Measurements from ENCODE around the gene KDM6A. TPM values are rescaled to one million over a fixed set of nuclear protein-coding genes. Genes with fewer than 3 reads are reported as not detected.

KDM6A gene
- polyA plus RNA-seq, 1 experiment: 9.9 TPM

- Histone ChIP-seq H3K27me3 (ENCODE audit: control insufficient read depth, insufficient read depth, low read length) (no peaks in the 10 kb centered on the region), H3K4me3 (ENCODE audit: low read depth, low read length) (no peak overlapping the region), H3K9me3 (ENCODE audit: control insufficient read depth, insufficient read depth, low read length) (no peaks in the 10 kb centered on the region), H3K27ac (ENCODE audit: low read depth, low read length) (no peak overlapping the region)
- no peak for TF ChIP-seq CTCF (IDR thresholded peaks at IDR 0.05; ENCODE audit: low read depth, low read length)
- DNase-seq (ENCODE audit: low read depth, low spot score): no peak
- ChIA-PET POLR2A (no interaction called here), CTCF (no interaction called here)
Observed at GRCh38 chrX:44958480-44958879, 85.5 kb downstream of the KDM6A start.

- POLR2A ChIA-PET: no interaction called here
- H3K27ac ChIP-seq (ENCODE audit: low read depth, low read length): no peak overlapping the region
- no peak for DNase-seq (ENCODE audit: low read depth, low spot score)
- H3K9me3 ChIP-seq (ENCODE audit: control insufficient read depth, insufficient read depth, low read length): no peaks in the 10 kb centered on the region
- no peak overlapping the region for H3K4me3 ChIP-seq (ENCODE audit: low read depth, low read length)
- no peaks in the 10 kb centered on the region for H3K27me3 ChIP-seq (ENCODE audit: control insufficient read depth, insufficient read depth, low read length)
- CTCF ChIA-PET: no interaction called here
- no peak for TF ChIP-seq CTCF (IDR thresholded peaks at IDR 0.05; ENCODE audit: low read depth, low read length)
Observed at GRCh38 chrX:44961817-44962607, 89.0 kb downstream of the KDM6A start.

GRCh38 chrX:44962944-44963343 is 90.0 kb downstream of the KDM6A start:
- ChIA-PET CTCF (no interaction called here), POLR2A (no interaction called here)
- no peaks in the 10 kb centered on the region for H3K9me3 ChIP-seq (ENCODE audit: control insufficient read depth, insufficient read depth, low read length)
- DNase-seq (ENCODE audit: low read depth, low spot score): no peak
- TF ChIP-seq CTCF (IDR thresholded peaks at IDR 0.05; ENCODE audit: low read depth, low read length): no peak
- no peaks in the 10 kb centered on the region for H3K27me3 ChIP-seq (ENCODE audit: control insufficient read depth, insufficient read depth, low read length)
- H3K4me3 ChIP-seq (ENCODE audit: low read depth, low read length): no peak overlapping the region
- H3K27ac ChIP-seq (ENCODE audit: low read depth, low read length): no peak overlapping the region

GRCh38 chrX:44967221-44967620 is 94.2 kb downstream of the KDM6A start:
- no peak for TF ChIP-seq CTCF (IDR thresholded peaks at IDR 0.05; ENCODE audit: low read depth, low read length)
- ChIA-PET CTCF (no interaction called here), POLR2A (no interaction called here)
- DNase-seq (ENCODE audit: low read depth, low spot score): no peak
- Histone ChIP-seq H3K4me3 (ENCODE audit: low read depth, low read length) (no peak overlapping the region), H3K27me3 (ENCODE audit: control insufficient read depth, insufficient read depth, low read length) (no peaks in the 10 kb centered on the region), H3K9me3 (ENCODE audit: control insufficient read depth, insufficient read depth, low read length) (no peaks in the 10 kb centered on the region), H3K27ac (ENCODE audit: low read depth, low read length) (no peak overlapping the region)

GRCh38 chrX:44970709-44971108 is 97.7 kb downstream of the KDM6A start:
- Histone ChIP-seq H3K27ac (ENCODE audit: low read depth, low read length) (no peak overlapping the region), H3K27me3 (ENCODE audit: control insufficient read depth, insufficient read depth, low read length) (no peaks in the 10 kb centered on the region), H3K4me3 (ENCODE audit: low read depth, low read length) (no peak overlapping the region), H3K9me3 (ENCODE audit: control insufficient read depth, insufficient read depth, low read length) (peaks cover 1% of the 10 kb centered on the region; the same call in 1 of the 2 replicates)
- ChIA-PET POLR2A (no interaction called here), CTCF (no interaction called here)
- no peak for TF ChIP-seq CTCF (IDR thresholded peaks at IDR 0.05; ENCODE audit: low read depth, low read length)
- no peak for DNase-seq (ENCODE audit: low read depth, low spot score)
